ENCODE data around the gene IPO4.

IPO4 gene

GRCh38 chr14:24130717-24131548 lies 57.7 kb downstream of the IPO4 start:
- no peak for DNase-seq

- no peak for DNase-seq
These were observed 58.3 kb downstream of the IPO4 start, which contains the start of gene FITM1 for GRCh38 chr14:24130380-24130716. Gene FITM1, plus strand, starts transcription at chr14:24130659. Its CDS starts 905 bp downstream, at chr14:24131564.

All from activated T-cell treated with anti-CD3 and anti-CD28 coated beads for 4 hours (primary cell).